K562 (cell line): ENCODE measurements around the gene XRRA1. TPM values are rescaled to one million over a fixed set of nuclear protein-coding genes. Genes with fewer than 3 reads are reported as not detected.

Experiments
- ASH1L ChIP-seq: fragments of 450-650 bp; IDR thresholded peaks from 2 replicates; pipeline ENCODE4 v1.6.1; 2018; ENCODE audit warnings: borderline replicate concordance, mild to moderate bottlenecking, low read depth; ENCODE audit not compliant: partially characterized antibody
- BRF1 ChIP-seq: IDR thresholded peaks from 3 replicates; pipeline ENCODE4 v1.6.1; 2011; ENCODE audit warnings: borderline replicate concordance, mild to moderate bottlenecking; ENCODE audit not compliant: insufficient read length; ENCODE audit errors: extremely low read depth
- CCAR2 ChIP-seq: fragments of 200-400 bp; formaldehyde crosslinking; IDR thresholded peaks from 2 replicates; pipeline ENCODE4 v1.6.1; 2017; ENCODE audit warnings: mild to moderate bottlenecking, low read depth, low read length
- ETV5 ChIP-seq: sonication (generic); formaldehyde crosslinking; IDR thresholded peaks from 2 replicates; pipeline ENCODE4 v1.4.0; 2020; ENCODE audit warnings: low read depth, mild to moderate bottlenecking, missing genetic modification reagents
- FOSL1 ChIP-seq: fragments of 200-800 bp; sonication (Bioruptor generic); conservative IDR thresholded peaks from 2 replicates; pipeline ENCODE4 v1.6.1; 2016; ENCODE audit warnings: missing genetic modification characterization, missing compliant biosample characterization
- HMBOX1 ChIP-seq: sonication (generic); IDR thresholded peaks from 2 replicates; pipeline ENCODE4 v1.6.1; 2016
- KDM1A ChIP-seq, 2 experiments: fragments of 450-650 bp; IDR thresholded peaks; 2 replicates each; pipeline ENCODE4 v1.6.1; 2016; ENCODE audit warnings: mild to moderate bottlenecking in 2 of 2
- MYBL2 ChIP-seq, 2 experiments: fragments of 450-650 bp in 1 of 2; sonication (generic) in 1 of 2; formaldehyde crosslinking in 1 of 2; IDR thresholded peaks; 2 replicates each; pipeline versions ENCODE4 v1.6.1 to v1.8.1; 2017 to 2022; ENCODE audit warnings: borderline replicate concordance in 1 of 2, inconsistent platforms in 1 of 2, low read depth in 1 of 2, mild to moderate bottlenecking in 1 of 2, missing genetic modification reagents in 1 of 2, moderate library complexity in 1 of 2
- NFRKB ChIP-seq: fragments of 450-650 bp; IDR thresholded peaks from 2 replicates; pipeline ENCODE4 v1.6.1; 2016; ENCODE audit warnings: low read depth
- PKNOX1 ChIP-seq: fragments of 450-650 bp; IDR thresholded peaks from 2 replicates; pipeline ENCODE4 v1.6.1; 2016
- POLR2AphosphoS2 ChIP-seq: IDR thresholded peaks from 2 replicates; pipeline ENCODE4 v1.6.1; 2012; ENCODE audit warnings: low read length, improper control_type of control experiment
- RHOXF2B ChIP-seq: fragments of 250-450 bp; sonication (Bioruptor Pico); conservative IDR thresholded peaks from 2 replicates; pipeline ENCODE4 v1.5.1; 2021
- ZNF263 ChIP-seq: sonication (generic); formaldehyde crosslinking; IDR thresholded peaks from 2 replicates; pipeline ENCODE4 v1.8.0; 2022; ENCODE audit warnings: mild to moderate bottlenecking, missing genetic modification reagents, borderline replicate concordance
- ZNF592 ChIP-seq: fragments of 450-650 bp; IDR thresholded peaks from 2 replicates; pipeline ENCODE4 v1.6.1; 2017; ENCODE audit warnings: antibody characterized with exemption, mild to moderate bottlenecking
- ZNF707 ChIP-seq: fragments of 250-450 bp; sonication (Bioruptor Pico); conservative IDR thresholded peaks from 2 replicates; pipeline ENCODE4 v1.8.0; 2022; ENCODE audit warnings: inconsistent platforms, mild to moderate bottlenecking, moderate library complexity
- ZNF766 ChIP-seq: fragments of 200-800 bp; sonication (Bioruptor generic); conservative IDR thresholded peaks from 2 replicates; pipeline ENCODE4 v1.6.1; 2016; ENCODE audit warnings: missing genetic modification characterization, missing compliant biosample characterization
- ZNF77 ChIP-seq: fragments of 250-450 bp; sonication (Bioruptor Pico); IDR thresholded peaks from 2 replicates; pipeline ENCODE4 v1.5.0; 2020
- polyA plus RNA-seq, 8 experiments: library from polyadenylated mRNA; depleted of rRNA in 4 of 8; stranded (reverse) in 5 of 8; unstranded in 3 of 8; fragments of >200 nt; fragmentation: Nextera tagmentation in 2 of 8; fragmentation: Illumina TruSeq in 1 of 8; extraction: Ambion mirVana in 2 of 8; extraction: Trizol in 1 of 8; gene quantifications; 2 replicates each; pipeline versions ENCODE4 v1.2.1 to v1.2.3, GENCODE V29; 2011 to 2014; ENCODE audit warnings: inconsistent platforms in 1 of 8, missing spikeins in 1 of 8
- total RNA-seq, 7 experiments: library from RNA; depleted of rRNA in 6 of 7; stranded (reverse); fragments of >200 nt in 6 of 7; fragmentation: Illumina TruSeq in 2 of 7; extraction: Trizol in 2 of 7; gene quantifications; 2 replicates each; pipeline versions ENCODE4 v1.2.1 to v1.2.3, GENCODE V29; 2011 to 2021; ENCODE audit warnings: low replicate concordance in 1 of 7
- TF ChIP-seq, protein P1 (sequence below): fragments of 250-450 bp; sonication (Bioruptor Pico); IDR thresholded peaks from 2 replicates; pipeline ENCODE4 v1.5.0; 2021; ENCODE audit warnings: mild to moderate bottlenecking, moderate library complexity

Gene XRRA1
- total and polyA plus RNA-seq, 9 of the 15 experiments (the other 6 are each of a cell fraction or from before 2014, with no cell fraction given): 5.0 to 22.5 (median 16.0) TPM

DNA sequence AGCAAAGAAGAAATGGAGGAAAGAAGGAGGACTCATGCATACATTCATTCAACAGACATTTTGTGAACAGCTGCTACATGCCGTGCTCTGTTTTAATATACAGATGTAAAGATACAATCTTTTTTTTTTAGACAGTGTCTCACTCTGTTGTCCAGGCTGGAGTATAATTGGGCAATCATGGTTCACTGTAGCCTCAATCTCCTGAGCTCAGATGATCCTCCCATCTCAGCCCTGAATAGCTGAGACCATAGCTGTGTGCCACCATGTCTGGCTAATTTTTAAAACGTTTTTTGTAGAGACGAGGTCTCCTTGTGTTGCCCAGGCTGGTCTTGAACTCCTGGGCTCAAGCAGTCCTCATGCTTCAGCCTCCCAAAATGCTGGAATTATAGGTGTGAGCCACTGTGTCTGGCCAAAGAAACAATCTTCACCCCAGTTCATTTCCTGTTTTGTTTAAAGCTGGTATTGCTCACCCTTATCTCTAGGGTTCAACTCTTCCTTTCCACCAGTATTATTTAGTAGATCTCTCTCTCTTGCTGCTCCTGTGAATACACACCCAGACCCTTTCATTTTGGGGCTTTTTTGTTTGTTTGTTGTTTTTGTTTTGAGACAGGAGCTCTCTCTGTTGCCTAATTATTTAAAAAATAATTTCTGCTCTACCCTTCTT lies 130.5 kb downstream of the XRRA1 start (continued):
- TF ChIP-seq FOSL1 (tag): peak; percentile 48
- TF ChIP-seq MYBL2 (IDR thresholded peaks at IDR 0.05; ENCODE audit: low read depth): no peak
- no peak for TF ChIP-seq MYBL2 (CRISPR knock-in tag; IDR thresholded peaks at IDR 0.05; ENCODE audit: borderline replicate concordance)
- no peak for TF ChIP-seq ASH1L
- no peak for TF ChIP-seq HMBOX1
- TF ChIP-seq ETV5 (CRISPR knock-in tag): no peak
- no peak for TF ChIP-seq CCAR2
- no peak for TF ChIP-seq BRF1
- no peak for TF ChIP-seq POLR2AphosphoS2
- TF ChIP-seq NFRKB: no peak
- TF ChIP-seq, protein P1, sequence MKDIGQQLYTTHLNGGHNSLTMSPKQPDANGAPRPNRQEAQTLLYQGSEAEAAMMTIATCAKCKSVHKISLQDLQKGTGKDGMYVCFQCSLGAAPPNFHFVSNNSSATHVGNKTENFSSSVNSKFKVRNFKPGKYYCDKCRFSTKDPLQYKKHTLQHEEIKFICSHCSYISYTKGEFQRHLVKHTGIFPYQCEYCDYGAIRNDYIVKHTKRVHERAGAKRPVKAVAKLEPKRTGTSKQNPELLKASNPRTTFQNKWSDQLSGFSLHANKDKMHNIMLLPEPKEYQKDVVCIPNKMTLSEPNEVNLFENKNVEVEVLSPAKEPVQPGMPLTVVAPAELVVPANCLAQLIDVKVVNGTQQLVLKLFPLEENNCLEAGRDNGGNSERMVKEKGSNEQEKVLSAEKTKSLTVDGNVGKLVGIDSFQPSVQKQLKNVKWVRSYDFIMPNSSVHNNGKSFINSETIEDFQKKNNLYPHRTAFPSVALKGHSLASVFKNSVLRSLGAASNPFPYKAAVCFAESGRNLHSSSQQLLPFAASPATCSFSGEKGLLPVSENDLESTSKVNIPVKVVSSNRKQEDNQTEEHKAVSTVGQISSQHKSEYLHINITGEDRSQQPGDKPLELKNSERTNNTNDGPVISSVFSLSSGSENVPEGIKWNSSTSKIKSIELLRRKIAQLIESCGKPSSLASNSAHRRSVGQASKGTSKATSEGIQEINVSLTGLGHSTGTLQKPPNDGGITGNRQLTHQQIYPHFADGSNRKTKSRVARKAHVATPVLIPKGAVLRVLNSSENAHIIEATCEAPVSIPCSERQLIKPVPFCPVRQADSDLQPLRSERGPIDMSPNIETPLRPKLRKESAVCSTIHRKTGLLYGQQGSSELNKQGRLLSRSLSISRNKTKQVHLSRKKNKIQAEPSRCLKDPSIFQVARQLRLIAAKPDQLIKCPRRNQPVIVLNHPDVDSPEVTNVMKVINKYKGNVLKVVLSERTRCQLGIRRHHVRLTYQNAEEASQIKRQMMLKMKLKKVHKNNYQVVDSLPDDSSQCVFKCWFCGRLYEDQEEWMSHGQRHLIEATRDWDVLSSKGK (CRISPR knock-in tag): no peak
- TF ChIP-seq KDM1A (IDR thresholded peaks at IDR 0.05): no peak
- no peak for TF ChIP-seq RHOXF2B (CRISPR knock-in tag)
- no peak for TF ChIP-seq PKNOX1
- TF ChIP-seq ZNF766 (CRISPR knock-in tag): no peak
- no peak for TF ChIP-seq ZNF707 (CRISPR knock-in tag)
- no peak for TF ChIP-seq ZNF77 (CRISPR knock-in tag)
- TF ChIP-seq ZNF263 (CRISPR knock-in tag): no peak
- TF ChIP-seq ZNF592: peak; percentile 47
